ENCODE data around the gene FAM168A. TPM values are rescaled to one million over a fixed set of nuclear protein-coding genes. Genes with fewer than 3 reads are reported as not detected.

The FAM168A gene
- total and polyA plus RNA-seq, 12 donors = 7.7 to 41.8 (median 35.3) TPM

DNA sequence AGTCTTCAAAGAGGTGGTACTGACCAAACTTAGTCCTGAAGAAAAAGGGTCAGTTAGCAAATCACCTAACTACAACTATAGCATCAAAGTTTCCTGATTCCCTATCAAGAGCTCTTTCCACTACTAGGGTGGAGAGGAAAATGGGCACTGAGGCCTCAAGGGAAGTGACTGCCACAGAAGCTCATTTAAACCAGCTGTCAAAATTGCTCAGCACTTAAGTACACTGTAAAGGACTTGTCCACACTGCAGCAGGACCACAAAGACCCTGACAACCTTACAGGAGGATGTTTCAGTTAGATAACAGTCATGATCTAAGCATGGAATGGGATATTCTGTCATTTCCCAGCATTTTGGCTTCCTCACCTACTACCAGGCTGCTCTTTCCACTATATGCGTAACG is 33.0 kb downstream of the FAM168A start:
- no peak for TF ChIP-seq POLR2A (IDR thresholded peaks at IDR 0.05)
- TF ChIP-seq, protein P1, sequence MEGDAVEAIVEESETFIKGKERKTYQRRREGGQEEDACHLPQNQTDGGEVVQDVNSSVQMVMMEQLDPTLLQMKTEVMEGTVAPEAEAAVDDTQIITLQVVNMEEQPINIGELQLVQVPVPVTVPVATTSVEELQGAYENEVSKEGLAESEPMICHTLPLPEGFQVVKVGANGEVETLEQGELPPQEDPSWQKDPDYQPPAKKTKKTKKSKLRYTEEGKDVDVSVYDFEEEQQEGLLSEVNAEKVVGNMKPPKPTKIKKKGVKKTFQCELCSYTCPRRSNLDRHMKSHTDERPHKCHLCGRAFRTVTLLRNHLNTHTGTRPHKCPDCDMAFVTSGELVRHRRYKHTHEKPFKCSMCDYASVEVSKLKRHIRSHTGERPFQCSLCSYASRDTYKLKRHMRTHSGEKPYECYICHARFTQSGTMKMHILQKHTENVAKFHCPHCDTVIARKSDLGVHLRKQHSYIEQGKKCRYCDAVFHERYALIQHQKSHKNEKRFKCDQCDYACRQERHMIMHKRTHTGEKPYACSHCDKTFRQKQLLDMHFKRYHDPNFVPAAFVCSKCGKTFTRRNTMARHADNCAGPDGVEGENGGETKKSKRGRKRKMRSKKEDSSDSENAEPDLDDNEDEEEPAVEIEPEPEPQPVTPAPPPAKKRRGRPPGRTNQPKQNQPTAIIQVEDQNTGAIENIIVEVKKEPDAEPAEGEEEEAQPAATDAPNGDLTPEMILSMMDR (IDR thresholded peaks at IDR 0.05) = no peak
- H3K4me1 ChIP-seq (replicated peaks in 1 of 2) = no peaks in the 10 kb centered on the region
- no peaks in the 10 kb centered on the region for H3K27me3 ChIP-seq
- H3K36me3 ChIP-seq (replicated peaks in 1 of 2) = no peaks in the 10 kb centered on the region
- intact Hi-C loops (cut with DNase I) = no loop called here
- DNase-seq = no peak
- no peak overlapping the region for H3K4me3 ChIP-seq
- 89 to 98% (median 91%) methylated on average over 2 of the region's 2 CpGs for WGBS, 4 donors
- H3K27ac ChIP-seq = no peak overlapping the region
- no peaks in the 10 kb centered on the region for H3K9me3 ChIP-seq (replicated peaks in 1 of 3)

DNA sequence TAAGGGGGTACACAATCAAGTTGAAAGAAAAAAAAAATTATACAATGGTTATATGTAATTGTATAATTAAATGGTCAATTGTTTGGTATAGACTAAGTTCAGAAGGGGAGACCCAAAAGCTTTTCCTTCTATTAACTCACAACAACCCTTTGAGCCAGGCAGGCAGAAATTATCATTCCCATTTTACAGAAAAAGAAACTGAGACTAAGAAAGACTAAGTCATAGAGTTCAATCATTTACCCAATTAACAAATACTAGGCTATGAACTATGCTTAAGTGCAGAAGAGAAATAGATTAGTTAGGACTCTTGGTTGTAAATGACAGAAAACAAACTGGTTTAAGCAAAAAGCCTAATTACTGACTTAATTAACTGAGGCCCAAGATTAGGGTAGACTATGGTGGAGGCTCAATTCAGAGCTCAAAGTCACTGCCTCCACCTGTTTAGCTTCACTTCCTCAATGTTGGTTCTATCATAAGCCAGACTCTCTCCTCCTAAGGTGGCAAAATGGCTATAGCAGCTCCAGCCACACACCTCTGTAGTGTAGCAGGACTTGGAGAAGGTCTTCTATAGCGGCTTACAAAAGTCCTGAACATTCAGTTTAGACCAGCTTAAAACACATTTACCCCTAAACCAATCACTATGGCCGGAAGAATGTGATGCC is 34.2 kb downstream of the FAM168A start:
- Histone ChIP-seq H3K4me1 (replicated peaks in 1 of 2) (no peaks in the 10 kb centered on the region), H3K36me3 (replicated peaks in 1 of 2) (no peaks in the 10 kb centered on the region), H3K27me3 (no peaks in the 10 kb centered on the region), H3K27ac (no peak overlapping the region), H3K9me3 (replicated peaks in 1 of 3) (no peaks in the 10 kb centered on the region), H3K4me3 (no peak overlapping the region)
- 95 to 100% (median 97%) methylated on average over 2 of the region's 2 CpGs for WGBS, 4 donors
- TF ChIP-seq, protein P1 (IDR thresholded peaks at IDR 0.05) = no peak
- no peak for TF ChIP-seq POLR2A (IDR thresholded peaks at IDR 0.05)
- intact Hi-C loops (cut with DNase I) = no loop called here
- DNase-seq = no peak

DNA sequence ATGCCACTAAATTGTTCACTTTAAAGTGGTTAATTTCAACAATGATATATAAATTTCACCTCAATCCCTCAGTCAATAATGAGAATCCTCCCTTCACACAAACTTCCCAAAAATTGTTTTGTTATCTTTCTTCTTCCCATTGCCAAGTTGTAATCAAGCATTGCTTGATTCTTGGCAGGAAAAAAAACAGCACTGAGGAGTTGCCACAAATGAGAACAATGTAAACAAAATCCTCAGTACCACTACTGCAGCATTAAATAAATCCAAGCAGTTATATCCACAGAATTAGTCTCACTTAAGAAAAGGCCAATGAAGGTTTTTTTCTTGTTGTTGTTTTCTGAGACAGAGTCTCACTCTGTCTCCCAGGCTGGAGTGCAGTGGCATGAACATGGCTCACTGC is 38.2 kb downstream of the FAM168A start:
- Histone ChIP-seq H3K9me3 (replicated peaks in 1 of 3) (no peaks in the 10 kb centered on the region), H3K27me3 (no peaks in the 10 kb centered on the region), H3K4me1 (replicated peaks in 1 of 2) (peaks cover 0 to 11% of the 10 kb centered on the region in 2 donors), H3K27ac (no peak overlapping the region), H3K36me3 (replicated peaks in 1 of 2) (no peaks in the 10 kb centered on the region), H3K4me3 (no peak overlapping the region)
- no peak for TF ChIP-seq POLR2A (IDR thresholded peaks at IDR 0.05)
- intact Hi-C loops (cut with DNase I) = no loop called here
- DNase-seq = no peak

DNA sequence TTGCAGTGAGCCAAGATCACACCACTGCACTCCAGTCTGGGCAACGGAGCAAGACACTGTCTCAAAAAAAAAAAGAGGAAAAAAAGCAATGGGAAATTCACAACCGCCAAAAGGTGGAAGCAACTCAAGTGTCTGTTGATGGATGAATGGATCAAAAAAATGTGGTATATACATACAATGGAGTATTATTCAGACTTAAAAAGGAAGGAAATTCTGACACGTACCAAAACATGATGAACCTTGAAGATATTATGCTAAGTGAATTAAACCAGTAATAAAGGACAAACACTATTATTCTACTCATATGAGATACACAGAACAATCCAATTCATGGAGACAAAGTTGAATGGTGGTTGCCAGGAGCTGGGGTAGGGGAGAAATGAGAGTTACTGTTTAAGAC is 40.9 kb downstream of the FAM168A start:
- no peaks in the 10 kb centered on the region for H3K27me3 ChIP-seq
- 89 to 93% (median 90%) methylated on average over 3 of the region's 3 CpGs for WGBS, 4 donors
- no peaks in the 10 kb centered on the region for H3K9me3 ChIP-seq (replicated peaks in 1 of 3)
- H3K27ac ChIP-seq = no peak overlapping the region
- no peak for TF ChIP-seq POLR2A (IDR thresholded peaks at IDR 0.05)
- TF ChIP-seq, protein P1 (IDR thresholded peaks at IDR 0.05) = no peak
- intact Hi-C loops (cut with DNase I) = no loop called here
- H3K4me1 ChIP-seq (replicated peaks in 1 of 2) = peaks cover 0 to 18% of the 10 kb centered on the region in 2 donors
- no peak for DNase-seq
- H3K36me3 ChIP-seq (replicated peaks in 1 of 2) = no peaks in the 10 kb centered on the region
- H3K4me3 ChIP-seq = no peak overlapping the region

DNA sequence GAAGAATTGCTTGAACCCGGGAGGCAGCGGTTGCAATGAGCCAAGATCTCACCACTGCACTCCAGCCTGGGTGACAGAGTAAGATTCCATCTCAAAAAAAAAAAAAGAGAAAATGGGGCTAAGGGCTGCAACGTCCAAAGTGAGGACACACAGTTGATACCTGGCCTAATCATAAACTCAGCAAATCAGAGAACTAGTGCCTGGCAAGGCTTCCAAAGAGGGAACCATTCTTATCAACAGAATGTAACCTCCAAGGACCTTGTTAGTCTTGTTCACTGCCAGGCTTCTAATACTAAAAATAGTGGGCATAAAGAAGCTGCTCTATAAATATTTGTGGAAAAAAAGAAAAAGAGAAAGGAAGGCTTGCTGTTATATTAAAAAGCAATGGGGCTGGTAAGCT is 42.3 kb downstream of the FAM168A start:
- no peak overlapping the region for H3K4me3 ChIP-seq
- no peak for DNase-seq
- intact Hi-C loops (cut with DNase I) = no loop called here
- no peaks in the 10 kb centered on the region for H3K27me3 ChIP-seq
- peaks cover 0 to 18% of the 10 kb centered on the region in 2 donors for H3K4me1 ChIP-seq (replicated peaks in 1 of 2)
- 75 to 81% (median 80%) methylated on average over 3 of the region's 3 CpGs for WGBS, 4 donors
- H3K27ac ChIP-seq = no peak overlapping the region
- no peaks in the 10 kb centered on the region for H3K36me3 ChIP-seq (replicated peaks in 1 of 2)
- no peaks in the 10 kb centered on the region for H3K9me3 ChIP-seq (replicated peaks in 1 of 3)
- TF ChIP-seq POLR2A (IDR thresholded peaks at IDR 0.05) = no peak
- TF ChIP-seq, protein P1 (IDR thresholded peaks at IDR 0.05) = no peak
